ENCODE measurements around the gene PRMT9.
A peak's percentile ranks its signal among the peaks of the same experiment; 100 is the strongest.

The PRMT9 gene

GRCh38 chr4:147617841-147618691 lies 65.9 kb downstream of the PRMT9 start:
- DNase-seq: no peak

GRCh38 chr4:147617173-147617840 lies 66.7 kb downstream of the PRMT9 start, which contains the start of gene TMEM184C:
TSS of gene TMEM184C (plus strand) at chr4:147617397. CDS start at chr4:147617957, 560 bp downstream.
- DNase-seq: peak; percentile 73

- DNase-seq: no peak
Observed at GRCh38 chr4:147616849-147617172, 67.2 kb downstream of the PRMT9 start.

GRCh38 chr4:147610686-147611085 lies 73.3 kb downstream of the PRMT9 start:
- DNase-seq: no peak

- no peak for DNase-seq
Observed at GRCh38 chr4:147607471-147607870, 76.5 kb downstream of the PRMT9 start.

GRCh38 chr4:147605499-147605898 lies 78.5 kb downstream of the PRMT9 start:
- DNase-seq: no peak

- no peak for DNase-seq
Observed at GRCh38 chr4:147599769-147600168, 84.2 kb downstream of the PRMT9 start.

- no peak for DNase-seq
Observed at GRCh38 chr4:147599206-147599605, 84.8 kb downstream of the PRMT9 start.

GRCh38 chr4:147597561-147597960 lies 86.4 kb downstream of the PRMT9 start:
- DNase-seq: no peak

GRCh38 chr4:147596981-147597380 lies 87.0 kb downstream of the PRMT9 start:
- no peak for DNase-seq

GRCh38 chr4:147596377-147596776 lies 87.6 kb downstream of the PRMT9 start:
- no peak for DNase-seq

GRCh38 chr4:147594578-147594977 lies 89.4 kb downstream of the PRMT9 start:
- DNase-seq: no peak

GRCh38 chr4:147594107-147594506 lies 89.9 kb downstream of the PRMT9 start:
- DNase-seq: no peak

GRCh38 chr4:147591106-147591505 lies 92.9 kb downstream of the PRMT9 start:
- DNase-seq: no peak

- DNase-seq: peak; percentile 2
Observed at GRCh38 chr4:147590249-147590920, 93.6 kb downstream of the PRMT9 start.

- no peak for DNase-seq
Observed at GRCh38 chr4:147589586-147589985, 94.4 kb downstream of the PRMT9 start.

Data from NCI-H748 treated with DMSO at 0.1 percent for 48 hours (cell line).